Heart left ventricle (tissue), 13 donors: ENCODE data around the gene F8.

Experiments used
- CTCF ChIP-seq, 12 donors: fragments of 200-600 bp; sonication (generic) in 4 of 12; IDR thresholded peaks; one replicate each; pipeline versions ENCODE4 v1.5.0 to v1.8.0; 2018 to 2022; ENCODE audit warnings: antibody characterized with exemption in 12 of 12, mild to moderate bottlenecking in 5 of 12
- POLR2A ChIP-seq, 2 donors: fragments of 450-650 bp; IDR thresholded peaks; one replicate each; pipeline ENCODE4 v1.6.1; 2017; ENCODE audit warnings: antibody characterized with exemption in 2 of 2, mild to moderate bottlenecking in 2 of 2, moderate library complexity in 2 of 2
- donor health status: ischemic (EF 13 %, LVEDD 7.1; RV severe dilation, severe dysfunction).
- donor health status: DM: no; HTN: yes; CAD: no.
- donor health status: DM: no; HTN: no; CAD: no.
- donor health status: ischemic (EF 25% LVEDD 6.9; RV normal size, moderate dysfunction).
- donor health status: ischemic (EF 25% LVEDD 5.7; RV mildly dilated, moderate dysfunction).
- donor health status: ischemic (EF 35%, LVEDD 5.7; RV mildly dilated, moderate dysfunction).
- donor health status: nonischemic (EF 11% LVEDD 7.7; RV severe dilation, severe dysfunction).
- donor health status: DM: yes; HTN: yes; CAD: no.
- donor health status: PGD.
- donor health status: ischemic (EF 29% LVEDD 5.4; RV normal size, mild dysfunction).
- donor health status: nonischemic (EF 23%, LVEDD 6.1; RV moderate dilation, normal function).

DNA sequence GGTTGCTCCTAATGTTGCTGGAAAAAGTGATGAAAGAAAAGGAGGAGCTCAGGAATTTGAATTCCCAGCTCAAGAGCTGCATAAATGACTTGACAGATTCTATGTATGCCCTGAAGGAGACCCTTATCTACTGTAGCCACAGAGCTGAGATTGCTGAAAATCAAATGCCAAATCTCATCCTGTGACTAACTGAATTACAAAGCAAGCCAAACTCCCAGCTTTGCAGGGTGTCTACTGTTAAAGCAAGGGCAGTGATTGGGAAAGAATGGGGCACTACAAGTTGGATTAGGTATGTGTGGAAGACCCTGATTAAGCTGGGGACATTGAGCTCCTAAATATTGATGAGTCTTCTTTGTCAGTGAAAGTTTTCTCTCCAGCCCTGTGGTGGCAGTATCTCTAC, 167.3 kb downstream of the F8 start:
- TF ChIP-seq CTCF (IDR thresholded peaks at IDR 0.05) (no peak), POLR2A (IDR thresholded peaks at IDR 0.05) (no peak)
